Posterior vena cava (tissue), 2 donors: Measurements from ENCODE around the gene WIZ. TPM values are rescaled to one million over a fixed set of nuclear protein-coding genes. Genes with fewer than 3 reads are reported as not detected.
"Not testable (repeated sequence)": the region's sequence is repeated elsewhere in the genome, so short reads cannot be mapped to it uniquely, and the experiment has no call there.

Experiments used
- DNase-seq: peaks from one replicate; pipeline ENCODE4 v3.0.0-alpha.2; 2020; ENCODE audit warnings: low spot score
- intact Hi-C, 2 donors: fragments of 100-400 bp; cut with DNase I; formaldehyde crosslinking; loops; one replicate each; pipeline versions ENCODE4 v1.14.1 to v1.14.2; 2022 to 2023
- total RNA-seq, 2 donors: library from RNA; stranded (reverse); fragmentation: NEBNext Ultra II Directional; extraction: Animal tissue kit (Norgen Biotek cat#: 25700); gene quantifications; one replicate each; pipeline ENCODE4 v1.2.1, GENCODE V29; 2021
- donor health status: DM: yes; HTN: yes; CAD: no.
- donor health status: DM: yes; HTN: yes; CAD: no.

Gene WIZ
- total RNA-seq, 2 donors from 2014 or later = 33.2 to 44.2 TPM

DNA sequence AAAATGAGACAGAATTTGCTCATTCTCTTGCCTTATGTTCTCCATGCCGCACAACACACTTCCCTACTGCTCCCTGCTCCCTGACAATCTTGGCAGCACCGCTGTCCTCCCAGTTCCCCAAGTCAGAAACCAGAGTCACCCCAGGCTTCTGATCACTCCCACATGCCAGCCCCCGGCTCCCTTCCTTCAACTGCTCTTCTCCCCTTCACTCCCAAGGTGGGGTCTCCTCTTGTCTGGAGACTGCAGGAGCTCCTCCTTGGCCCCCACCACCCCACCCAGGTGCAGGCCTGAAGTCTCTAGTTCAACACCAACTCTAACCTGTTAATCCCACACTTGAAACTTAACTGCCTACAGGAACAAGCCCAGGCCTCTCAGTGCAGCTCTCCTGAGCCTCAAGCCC lies 53.3 kb downstream of the WIZ start:
- intact Hi-C loops = no loop called here
- DNase-seq = peak; percentile 19

DNA sequence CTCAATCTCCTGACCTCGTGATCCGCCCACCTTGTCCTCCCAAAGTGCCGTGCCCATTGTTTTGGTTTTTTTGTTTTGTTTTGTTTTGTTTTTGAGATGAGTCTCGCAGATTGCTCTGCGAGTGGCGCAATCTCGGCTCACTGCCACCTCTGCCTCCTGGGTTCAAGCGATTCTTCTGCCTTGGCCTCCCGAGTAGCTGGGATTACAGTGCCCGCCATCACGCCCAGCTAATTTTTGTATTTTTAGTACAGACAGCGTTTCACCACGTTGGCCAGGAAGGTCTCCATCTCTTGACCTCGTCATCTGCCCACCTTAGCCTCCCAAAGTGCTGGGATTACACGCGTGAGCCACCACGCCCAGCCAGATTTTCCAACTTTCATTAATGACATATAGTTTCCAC lies 54.5 kb downstream of the WIZ start:
- DNase-seq, intact Hi-C loops: not testable (repeated sequence)

DNA sequence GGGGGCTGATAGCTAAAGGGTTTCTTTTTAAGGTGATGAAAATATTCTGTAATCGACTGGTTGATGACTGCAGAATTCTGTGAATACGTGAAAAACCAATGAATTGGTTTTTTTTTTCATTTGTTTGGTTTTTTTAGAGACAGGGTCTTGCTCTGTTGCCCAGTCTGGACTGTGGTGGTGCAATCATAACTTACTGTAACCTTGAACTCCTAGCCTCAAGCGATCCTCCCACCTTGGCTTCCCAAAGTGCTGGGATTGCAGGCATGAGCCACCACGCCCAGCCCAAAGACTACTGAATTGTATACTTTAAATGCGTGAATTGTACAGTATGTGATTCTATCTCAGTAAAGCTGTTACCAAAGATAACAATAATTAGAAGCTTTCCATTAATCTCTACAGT lies 55.3 kb downstream of the WIZ start:
- no peak for DNase-seq

DNA sequence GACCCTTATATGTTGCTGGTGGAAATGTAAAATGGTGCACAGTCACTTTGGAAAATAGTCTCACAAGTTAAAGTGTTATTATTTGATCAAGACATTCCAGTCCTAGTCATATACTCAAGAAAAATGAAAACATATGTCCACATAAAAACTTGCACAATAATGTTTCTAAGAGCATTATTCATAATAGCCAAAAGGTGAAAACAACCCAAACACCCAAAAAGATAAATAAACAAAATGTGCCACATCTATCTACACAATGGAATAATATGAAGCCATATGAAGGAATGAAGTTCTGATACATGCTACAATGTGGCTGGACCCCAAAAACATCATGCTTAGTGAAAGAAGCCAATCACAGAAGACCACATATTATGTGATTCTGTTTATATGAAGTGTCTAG lies 55.8 kb downstream of the WIZ start:
- DNase-seq = no peak
- intact Hi-C loops = no loop called here

More for the DNA sequence above, 55.3 kb downstream of the WIZ start:
- intact Hi-C loops = no loop called here

DNA sequence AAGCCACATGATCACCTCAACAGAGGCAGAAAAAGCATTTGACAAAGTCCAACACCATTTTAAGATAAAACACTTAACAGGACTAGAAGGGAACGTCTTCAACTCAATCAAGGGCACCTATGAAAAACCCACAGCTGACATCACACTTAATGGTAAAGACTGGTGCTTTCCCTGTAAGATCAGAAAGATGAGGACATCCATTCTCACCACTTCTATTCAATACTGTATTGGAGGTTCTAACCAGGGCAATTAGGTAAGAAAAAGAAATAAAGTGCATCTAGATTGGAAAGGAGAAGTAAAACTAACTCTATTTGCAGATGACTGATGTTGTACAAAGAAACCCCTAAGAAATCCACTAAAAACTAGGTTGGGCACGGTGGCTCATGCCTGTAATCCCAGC lies 58.9 kb downstream of the WIZ start:
- no peak for DNase-seq
- intact Hi-C loops = no loop called here

DNA sequence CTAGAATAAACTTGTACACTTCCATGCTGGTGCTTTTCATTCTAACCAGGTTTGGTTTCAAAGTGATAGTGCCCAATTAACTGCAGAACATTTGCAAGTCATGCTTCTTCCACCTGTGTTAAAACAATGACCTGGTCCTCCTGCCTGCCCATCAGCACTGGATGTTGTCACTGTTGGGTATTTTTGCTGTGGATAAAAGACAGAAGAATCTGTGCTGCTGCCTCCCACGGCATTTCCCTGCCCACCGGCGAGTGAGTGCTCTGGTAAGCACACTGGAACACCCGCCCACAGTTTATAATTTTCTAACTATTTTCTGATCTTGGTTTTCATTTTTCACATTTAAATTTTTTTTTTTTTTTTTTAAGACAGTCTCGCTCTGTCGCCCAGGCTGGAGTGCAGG lies 67.9 kb downstream of the WIZ start:
- intact Hi-C loops = no loop called here
- DNase-seq = no peak

DNA sequence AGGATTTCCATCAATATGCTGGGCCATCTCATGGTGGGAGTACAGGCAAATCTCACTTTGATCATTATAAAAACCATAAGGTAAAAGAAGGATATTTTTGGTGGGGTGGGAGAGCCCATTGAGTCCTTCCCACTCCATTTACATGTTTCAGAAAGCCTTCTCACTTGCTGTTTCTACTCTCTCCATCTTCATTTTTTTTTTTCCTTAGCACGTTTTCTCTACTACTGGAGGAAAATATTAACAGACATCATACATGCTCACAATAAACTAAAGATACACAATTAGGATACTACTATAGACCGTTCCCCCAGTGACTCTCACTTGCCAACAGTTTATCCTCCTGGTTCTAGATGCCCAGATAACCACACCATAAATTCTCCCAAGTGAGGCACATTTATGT lies 68.3 kb downstream of the WIZ start:
- DNase-seq = no peak
- intact Hi-C loops = no loop called here

DNA sequence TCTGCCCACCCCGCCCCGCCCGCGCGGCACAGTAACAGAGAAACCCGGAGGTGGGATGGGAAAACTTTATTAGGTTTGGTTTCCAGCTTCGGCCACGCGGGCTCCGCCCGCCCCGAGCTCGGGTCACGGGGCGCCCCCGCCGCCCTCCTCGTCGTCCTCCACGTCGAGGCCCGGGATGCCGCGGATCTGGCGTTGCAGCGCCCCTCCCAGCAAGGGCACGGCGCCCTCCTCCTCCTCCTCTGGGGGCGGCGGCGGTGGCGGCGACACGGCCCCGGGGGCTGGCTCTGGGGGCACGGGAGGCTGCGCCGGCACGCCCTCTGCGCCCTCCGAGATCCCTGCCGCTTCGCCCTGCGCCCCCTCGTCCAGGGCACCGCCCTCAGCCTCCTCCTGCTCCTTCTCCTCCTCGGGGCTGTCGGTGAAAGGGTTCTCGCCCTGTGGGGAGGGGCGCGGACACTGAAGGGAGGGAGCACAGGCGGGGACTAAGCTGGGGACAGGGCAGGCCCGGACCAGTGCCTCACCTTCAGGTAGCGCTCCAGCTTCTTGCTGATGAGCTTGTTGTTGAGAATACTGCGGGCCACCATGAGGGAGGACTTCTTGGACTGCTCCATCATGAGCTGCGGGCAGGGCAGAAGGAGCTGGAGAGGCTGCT lies 69.6 kb downstream of the WIZ start:
- DNase-seq = peak; percentile 88
- intact Hi-C loops = loop anchor here (5.0 to 10.0 kb wide), 4 partner anchors 55 to 205 kb away; no protein-coding TSS in a partner anchor

DNA sequence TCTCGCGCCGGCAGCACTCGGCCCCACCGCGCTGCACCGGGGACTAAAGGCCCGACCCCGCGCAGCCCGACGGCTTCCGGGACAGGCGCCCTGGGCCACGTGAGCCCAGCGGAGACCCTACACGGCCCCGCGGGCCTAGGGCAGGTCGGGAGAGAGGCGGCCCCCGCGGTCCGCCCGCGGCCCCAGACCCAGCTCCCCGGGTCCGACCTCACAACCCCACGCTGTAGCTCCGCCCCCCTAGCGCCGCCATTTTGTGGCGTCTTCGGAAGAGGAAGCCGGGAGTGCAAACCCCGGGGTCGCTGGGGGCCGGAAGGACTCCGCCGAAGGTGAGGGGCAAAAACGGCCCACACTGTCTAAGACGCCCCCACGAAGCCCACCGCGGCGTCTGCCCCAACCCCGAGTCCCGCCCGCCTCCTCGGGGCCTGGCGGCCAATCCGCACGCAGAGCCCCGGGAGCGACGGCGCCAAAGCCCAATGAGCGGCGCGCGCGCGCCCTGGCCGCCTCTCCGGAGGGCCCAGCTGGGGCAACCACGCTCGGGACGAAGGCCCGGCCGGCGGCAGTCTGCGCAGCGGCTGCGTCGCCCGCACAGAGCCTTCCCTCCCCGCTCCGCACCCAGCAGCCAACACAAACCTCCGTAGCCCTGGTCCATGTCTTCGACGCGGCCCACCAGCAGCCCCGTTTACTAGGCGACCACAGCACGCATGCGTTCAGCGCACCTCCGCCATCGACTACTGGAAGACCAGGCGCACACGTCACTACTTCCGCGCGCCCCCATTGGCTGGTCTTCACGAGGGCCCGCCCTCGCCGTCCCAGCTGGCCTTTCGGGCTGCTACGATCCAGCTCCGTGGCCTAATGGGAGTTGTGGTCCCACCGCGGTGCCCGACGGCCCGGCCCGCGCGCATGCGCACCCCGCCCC lies 70.4 kb downstream of the WIZ start, which contains the start of gene AKAP8:
AKAP8 (minus strand) TSS at position 705 of the 916 bp plus-strand sequence; CDS start at position 649, 56 bp downstream.
- intact Hi-C loops = loop anchor here (5.0 to 10.0 kb wide), 4 partner anchors 55 to 205 kb away; no protein-coding TSS in a partner anchor
- DNase-seq = peak; percentile 99

DNA sequence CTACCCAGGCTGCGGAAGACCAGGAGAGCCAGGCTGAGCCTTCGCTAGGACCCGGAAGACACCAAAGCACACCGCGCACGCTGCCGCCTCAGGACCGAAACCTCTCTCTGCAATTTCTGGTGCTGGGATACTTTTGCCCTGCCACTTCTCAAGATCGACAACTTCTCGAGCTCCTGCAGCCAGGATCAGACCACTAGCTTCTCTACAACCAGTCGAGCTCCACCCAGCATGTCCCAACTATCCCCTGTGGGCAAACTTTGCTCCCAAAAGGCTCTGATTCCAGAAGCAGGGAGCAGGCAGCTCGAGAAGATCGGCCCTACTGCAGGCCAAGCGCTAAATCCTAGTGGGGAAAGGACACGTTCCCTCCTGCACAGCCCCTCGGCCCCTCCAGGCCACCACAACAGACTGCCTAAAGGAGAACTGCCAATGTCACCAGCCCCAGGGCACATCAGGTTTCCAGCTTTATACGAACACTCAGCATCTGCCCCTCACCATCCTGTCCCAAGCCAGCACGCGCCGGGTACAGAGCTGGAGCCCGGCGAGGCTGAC lies 71.1 kb downstream of the WIZ start:
- peak; percentile 85 for DNase-seq
- intact Hi-C loops = loop anchor here (5.0 to 10.0 kb wide), 4 partner anchors 54 to 204 kb away; no protein-coding TSS in a partner anchor

DNA sequence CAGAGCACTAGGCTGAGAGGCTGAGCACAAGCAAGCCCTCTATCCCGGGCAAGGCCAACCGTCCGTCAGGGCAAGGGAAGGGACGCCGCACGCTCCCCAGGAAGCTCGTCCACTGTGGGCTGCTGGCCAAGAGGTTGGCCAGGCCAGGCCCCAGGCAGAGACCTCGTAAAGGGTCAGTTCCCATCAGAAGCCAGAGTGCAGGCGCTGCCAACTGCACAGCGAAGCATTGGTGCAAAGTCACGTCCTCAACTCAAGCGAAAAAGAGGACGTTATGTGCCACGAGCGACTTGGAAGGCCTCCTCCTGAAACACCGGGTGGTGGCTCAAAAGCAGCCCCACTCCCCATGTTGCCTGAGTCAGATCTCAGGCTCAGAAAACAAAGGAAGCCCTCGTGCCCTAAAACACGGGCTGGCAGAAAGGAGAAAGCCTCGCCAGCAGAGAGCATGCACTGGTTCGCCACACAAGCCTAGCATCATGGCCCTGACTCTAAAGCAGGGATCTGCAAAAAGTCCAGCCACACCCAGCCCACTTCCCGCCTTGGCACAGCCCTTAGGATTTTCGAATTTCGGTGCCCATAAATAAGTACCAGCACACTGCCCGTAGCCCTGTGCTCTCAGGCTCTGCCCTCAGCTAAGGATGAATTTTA lies 74.8 kb downstream of the WIZ start:
- intact Hi-C loops = loop anchor here (5.0 to 10.0 kb wide), 6 partner anchors 32 to 662 kb away; no protein-coding TSS in a partner anchor
- DNase-seq = peak; percentile 91

DNA sequence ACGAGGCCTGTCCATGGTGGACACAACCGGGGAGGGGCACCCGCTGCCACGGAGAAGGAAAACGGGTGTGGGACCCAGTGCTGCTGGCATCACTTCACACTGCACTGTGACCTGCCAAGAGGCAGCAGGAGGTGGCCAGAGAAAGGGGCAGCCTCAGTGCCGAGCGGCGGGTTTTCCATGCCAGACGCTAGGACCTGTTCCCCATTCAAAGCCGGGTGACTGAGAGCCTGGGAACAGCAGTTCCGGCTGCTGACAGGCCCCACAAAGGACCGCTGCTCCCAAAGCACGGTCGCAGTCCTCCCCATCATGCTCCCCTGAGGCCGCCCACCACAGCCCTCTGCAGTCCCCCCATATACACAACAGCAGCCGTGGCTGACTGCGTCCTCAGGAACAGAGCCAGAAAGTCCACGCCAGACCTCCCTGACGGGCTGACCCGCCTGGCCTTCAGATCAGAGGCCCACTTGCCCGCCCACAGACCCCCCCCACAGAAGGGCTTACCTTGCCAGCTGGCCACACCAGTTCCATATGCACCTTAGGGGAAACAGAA lies 75.6 kb downstream of the WIZ start:
- intact Hi-C loops = loop anchor here (5.0 to 10.0 kb wide), 5 partner anchors 33 to 663 kb away; no protein-coding TSS in a partner anchor

DNA sequence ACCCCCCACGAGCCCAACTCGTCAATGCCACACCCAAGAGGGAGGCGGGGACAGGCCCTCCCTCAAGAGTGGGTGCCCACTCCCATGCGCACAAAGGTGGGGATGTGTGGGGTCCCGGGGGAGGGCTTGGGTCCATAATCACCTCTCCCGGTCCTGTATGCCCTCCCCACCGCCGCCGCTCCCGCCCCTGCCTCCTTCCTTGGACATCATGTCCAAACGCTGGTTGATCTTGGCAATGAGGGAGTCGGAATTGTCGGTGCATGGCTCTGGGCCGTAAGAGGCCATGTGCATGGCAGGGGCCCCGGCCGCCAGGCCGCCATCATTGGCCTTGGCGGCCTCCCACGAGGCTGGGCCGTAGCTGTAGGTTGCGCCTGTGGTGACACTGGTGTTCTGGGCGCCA lies 76.1 kb downstream of the WIZ start:
- intact Hi-C loops = loop anchor here (2.0 to 10.0 kb wide), 6 partner anchors 15 to 664 kb away; no protein-coding TSS in a partner anchor

More for the DNA sequence above, 75.6 kb downstream of the WIZ start:
- peak; percentile 75 for DNase-seq

DNA sequence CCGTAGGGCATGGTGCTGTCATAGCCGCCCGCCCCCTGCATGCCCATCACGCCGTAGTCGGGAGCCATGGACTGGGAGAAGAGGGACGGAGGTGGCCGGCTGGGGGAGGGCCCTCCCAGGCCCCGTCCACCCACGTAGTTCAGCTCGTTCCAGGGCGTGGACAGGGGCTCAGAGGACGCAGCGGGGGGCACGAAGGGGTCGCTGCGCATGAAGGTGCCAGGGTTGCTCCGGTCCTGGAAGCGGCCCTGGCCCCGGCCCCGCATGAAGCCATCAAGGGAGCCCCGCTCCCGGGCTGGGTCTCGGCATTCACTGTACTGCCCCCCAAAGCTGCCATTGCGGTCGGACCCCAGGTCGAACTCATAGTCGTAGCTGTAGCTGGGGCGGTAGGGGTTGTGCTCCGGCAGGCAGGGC lies 76.9 kb downstream of the WIZ start:
- DNase-seq = peak; percentile 76
- intact Hi-C loops = loop anchor here (2.0 to 10.0 kb wide), 6 partner anchors 14 to 664 kb away; no protein-coding TSS in a partner anchor

More for the DNA sequence above, 76.1 kb downstream of the WIZ start:
- DNase-seq = peak; percentile 84

DNA sequence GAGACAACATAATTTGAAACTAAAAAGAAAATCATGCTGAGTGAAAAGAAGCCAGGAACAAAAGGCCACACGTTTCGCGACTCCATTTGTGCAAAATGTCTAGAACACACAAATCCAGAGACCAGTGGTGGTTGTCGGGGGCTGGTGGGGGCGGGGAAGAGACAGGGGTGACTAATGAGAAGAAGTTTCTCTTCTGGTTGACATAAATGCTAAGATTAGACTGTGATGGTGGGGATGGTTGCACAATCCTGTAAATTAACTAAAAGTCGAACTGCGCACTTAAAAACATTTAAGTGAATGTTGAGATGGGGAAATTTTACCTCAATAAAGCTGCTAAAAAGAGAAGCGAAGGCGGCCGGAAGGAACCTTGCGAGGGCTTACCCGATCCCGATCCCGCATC lies 77.3 kb downstream of the WIZ start:
- intact Hi-C loops = loop anchor here (2.0 to 10.0 kb wide), 6 partner anchors 14 to 665 kb away; no protein-coding TSS in a partner anchor
- peak; percentile 5 for DNase-seq

DNA sequence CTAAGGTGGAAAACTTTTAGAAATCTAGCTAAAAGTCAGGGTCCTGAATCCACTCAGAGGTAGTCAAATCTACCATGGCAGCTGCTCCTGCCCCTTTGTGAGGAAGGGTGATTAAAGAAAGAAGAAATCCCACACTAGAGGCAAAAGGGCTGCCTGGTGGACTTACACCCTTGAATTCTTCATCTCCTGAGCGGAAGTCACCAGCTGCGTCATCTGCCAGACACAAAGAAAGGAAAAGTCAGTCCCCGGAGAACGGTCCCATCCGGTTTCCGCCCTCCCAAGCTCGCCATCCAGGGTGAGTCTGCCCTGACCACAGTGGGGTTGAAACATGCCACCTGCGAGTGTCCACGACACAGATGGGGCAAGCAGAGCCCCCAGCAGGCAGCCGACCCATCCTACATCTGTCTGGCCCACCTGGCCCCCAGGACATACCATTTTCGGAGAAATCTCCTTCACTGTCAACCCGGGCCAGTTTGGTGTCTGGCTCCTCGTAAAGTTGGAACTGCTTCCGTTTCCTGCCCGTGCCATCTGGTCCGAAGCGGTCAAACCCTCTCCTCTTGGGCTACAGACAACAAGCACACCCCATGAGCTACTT lies 77.9 kb downstream of the WIZ start:
- peak; percentile 68 for DNase-seq

DNA sequence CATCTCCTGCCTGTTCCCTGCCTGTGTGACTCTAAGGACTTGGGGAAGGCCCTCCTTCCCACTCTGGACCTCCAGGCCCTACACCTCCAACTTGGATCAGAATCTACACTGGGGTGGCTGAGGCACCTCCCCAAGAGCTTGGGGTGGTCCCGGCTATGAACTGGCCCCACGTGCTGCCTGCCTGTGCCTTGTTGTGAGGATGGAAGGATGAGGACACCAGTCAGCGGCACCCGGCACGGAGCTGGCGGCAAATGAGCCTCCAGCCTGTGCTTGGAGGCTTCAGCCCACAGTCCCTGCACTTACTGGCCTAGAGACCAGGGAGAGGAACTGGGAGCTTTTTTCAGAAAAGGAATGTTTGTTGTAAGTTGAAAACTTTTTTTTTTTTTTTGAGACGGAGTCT lies 78.6 kb downstream of the WIZ start:
- peak; percentile 59 for DNase-seq
- intact Hi-C loops = loop anchor here (5.0 to 10.0 kb wide), 5 partner anchors 36 to 666 kb away; no protein-coding TSS in a partner anchor

More for the DNA sequence above, 77.9 kb downstream of the WIZ start:
- intact Hi-C loops = loop anchor here (2.0 to 10.0 kb wide), 6 partner anchors 13 to 665 kb away; no protein-coding TSS in a partner anchor
